HS-5 (cell line): ENCODE results near the gene HOXA6.

Experiments
- DNase-seq: peaks from one replicate; pipeline ENCODE4 v3.0.0-alpha.2; 2012; ENCODE audit warnings: low read depth

Gene HOXA6

DNA sequence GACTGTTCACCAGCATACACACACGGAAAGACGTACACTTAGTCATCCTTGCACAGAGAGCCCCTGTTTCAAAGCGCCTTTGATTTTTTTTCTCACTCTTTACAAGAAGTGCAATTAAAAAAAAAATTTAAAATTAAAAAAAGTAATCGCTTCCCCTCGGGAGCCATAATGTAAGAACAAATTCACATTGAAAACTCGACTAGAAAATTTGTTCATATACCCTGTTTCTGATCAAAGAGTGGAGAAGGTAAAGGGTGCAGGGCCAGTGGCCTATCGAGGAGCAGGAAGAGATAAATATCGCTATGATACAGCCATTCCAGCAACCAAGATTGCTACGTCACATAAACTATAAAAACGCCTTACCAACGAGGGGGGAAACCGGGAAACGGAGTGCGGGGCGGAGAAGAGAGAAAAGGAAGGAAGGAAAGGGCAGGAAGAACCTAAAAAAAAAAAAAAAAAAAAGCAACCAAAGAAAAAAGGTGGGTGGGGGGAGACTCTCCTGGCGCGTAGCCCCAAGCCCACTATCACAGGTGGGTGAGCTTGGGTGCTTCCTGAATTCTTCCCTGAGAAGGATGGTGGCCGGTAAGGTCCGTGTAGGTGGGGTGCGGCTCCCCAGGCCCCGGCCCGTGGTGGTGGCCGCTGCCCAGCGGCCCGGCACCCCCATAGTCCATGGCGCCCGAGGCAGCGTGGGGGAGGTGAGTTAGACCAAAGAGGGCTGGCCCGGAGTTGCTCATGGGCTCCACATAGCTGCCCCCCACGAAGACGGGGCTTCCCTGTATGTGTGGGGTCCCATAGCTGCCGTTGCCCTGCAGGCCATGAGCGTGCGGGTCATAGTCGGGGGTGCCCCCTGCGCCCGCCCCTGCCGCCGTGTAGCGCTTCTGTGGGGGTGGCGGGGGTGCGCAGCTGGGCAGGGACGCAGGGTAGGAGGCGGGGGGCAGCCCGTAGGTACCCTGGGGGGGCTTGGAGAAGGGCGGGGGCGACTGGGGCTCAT lies 39.9 kb downstream of the HOXA6 start:
- DNase-seq, result no peak

DNA sequence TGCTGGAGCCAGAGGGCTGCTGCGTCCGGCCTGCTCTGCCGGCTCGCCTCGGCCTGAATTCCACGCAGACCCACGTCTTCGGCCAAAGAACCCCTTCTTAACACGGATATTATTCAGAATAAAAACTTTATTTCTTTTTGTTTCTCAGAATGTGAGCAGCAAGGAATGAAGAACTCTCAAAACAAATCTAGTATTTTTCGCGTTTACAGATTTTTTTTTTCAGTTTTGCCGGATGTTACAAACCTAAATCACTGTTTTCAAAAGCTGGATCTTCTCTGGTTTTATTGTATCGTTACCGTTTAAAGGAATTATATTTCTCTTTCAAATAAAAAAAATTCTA lies 40.7 kb downstream of the HOXA6 start:
- DNase-seq, result no peak

GRCh38 chr7:27106181-27106900 lies 41.2 kb downstream of the HOXA6 start:
- DNase-seq, result no peak

- no peak for DNase-seq
These were observed 42.1 kb downstream of the HOXA6 start for GRCh38 chr7:27105301-27106031.

GRCh38 chr7:27104341-27105058 lies 43.1 kb downstream of the HOXA6 start:
- no peak for DNase-seq

- no peak for DNase-seq
These were observed 43.9 kb downstream of the HOXA6 start for GRCh38 chr7:27103489-27104226.

GRCh38 chr7:27102581-27103442 lies 44.8 kb downstream of the HOXA6 start, which contains the start of gene HOXA2:
Gene HOXA2, minus strand, starts transcription at chr7:27102683. Its CDS starts 183 bp downstream, at chr7:27102500.
- no peak for DNase-seq

GRCh38 chr7:27101957-27102580 lies 45.5 kb downstream of the HOXA6 start:
- no peak for DNase-seq

GRCh38 chr7:27101171-27101956 lies 46.2 kb downstream of the HOXA6 start:
- DNase-seq, result no peak

DNA sequence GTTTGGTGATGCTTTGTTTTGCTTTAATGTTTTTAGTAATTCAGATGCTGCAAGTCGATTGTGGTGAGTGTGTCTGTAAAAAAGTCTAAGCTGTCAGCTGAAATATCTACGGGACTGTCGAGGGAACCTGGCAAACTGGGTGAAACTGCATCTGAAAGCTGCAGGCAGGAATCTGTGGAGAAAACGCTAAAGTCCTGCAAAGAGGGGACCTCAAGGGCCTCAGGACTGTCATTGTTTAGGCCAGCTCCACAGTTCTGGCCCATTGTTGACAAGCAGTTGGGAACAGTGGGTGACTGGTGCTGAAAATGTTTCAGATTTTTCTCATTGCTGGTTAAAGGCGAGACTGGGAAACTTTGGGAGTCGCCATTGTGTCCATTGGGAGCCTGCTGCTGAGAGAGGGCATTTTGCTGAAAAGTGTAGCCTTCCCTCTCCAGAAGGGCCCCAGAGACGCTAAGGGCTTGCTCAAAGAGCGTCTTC lies 46.8 kb downstream of the HOXA6 start:
- no peak for DNase-seq

DNA sequence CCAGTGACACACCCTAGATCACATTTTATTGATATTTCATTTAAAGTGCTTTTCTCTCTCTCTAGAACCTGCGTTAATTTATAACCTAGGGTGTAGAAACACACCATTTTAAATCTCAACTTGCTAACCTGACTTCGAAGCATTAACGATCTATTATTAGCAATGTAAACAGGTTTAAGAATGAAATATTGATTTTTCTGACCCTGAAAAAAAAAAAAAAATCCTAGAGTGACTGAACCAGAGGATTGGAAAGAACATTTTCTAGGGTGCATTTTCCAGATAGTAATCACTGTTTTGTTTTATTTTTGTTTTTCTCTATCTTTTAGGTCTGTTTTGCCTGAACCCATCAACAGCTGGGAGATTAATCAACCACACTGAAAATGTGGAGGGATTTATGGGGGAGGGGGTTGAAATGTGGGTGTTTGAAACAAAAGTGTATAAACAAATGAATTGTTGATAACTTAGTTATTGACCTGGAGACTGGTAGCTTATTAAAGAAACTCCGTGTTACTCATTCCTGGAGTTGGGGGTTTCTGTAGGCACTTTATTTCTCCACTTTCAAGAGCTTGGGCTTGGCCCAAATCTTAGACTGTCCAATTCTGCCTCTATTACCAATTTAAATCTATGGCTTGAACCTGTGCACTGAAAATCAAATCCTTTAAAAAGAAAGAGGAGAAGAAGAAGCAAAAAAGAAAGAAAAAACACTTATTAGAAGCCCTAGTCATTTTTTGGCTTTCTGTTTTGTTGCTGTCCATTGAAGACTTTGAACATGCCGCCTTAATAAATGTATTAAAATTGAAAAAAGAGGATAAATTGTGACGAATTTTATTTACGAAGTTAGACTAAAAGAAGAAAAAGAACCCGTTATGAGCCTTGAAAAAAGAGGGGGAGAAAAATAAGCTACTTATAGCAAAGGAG lies 47.9 kb downstream of the HOXA6 start:
- no peak for DNase-seq

GRCh38 chr7:27098578-27099451 lies 48.8 kb downstream of the HOXA6 start:
- no peak for DNase-seq

DNA sequence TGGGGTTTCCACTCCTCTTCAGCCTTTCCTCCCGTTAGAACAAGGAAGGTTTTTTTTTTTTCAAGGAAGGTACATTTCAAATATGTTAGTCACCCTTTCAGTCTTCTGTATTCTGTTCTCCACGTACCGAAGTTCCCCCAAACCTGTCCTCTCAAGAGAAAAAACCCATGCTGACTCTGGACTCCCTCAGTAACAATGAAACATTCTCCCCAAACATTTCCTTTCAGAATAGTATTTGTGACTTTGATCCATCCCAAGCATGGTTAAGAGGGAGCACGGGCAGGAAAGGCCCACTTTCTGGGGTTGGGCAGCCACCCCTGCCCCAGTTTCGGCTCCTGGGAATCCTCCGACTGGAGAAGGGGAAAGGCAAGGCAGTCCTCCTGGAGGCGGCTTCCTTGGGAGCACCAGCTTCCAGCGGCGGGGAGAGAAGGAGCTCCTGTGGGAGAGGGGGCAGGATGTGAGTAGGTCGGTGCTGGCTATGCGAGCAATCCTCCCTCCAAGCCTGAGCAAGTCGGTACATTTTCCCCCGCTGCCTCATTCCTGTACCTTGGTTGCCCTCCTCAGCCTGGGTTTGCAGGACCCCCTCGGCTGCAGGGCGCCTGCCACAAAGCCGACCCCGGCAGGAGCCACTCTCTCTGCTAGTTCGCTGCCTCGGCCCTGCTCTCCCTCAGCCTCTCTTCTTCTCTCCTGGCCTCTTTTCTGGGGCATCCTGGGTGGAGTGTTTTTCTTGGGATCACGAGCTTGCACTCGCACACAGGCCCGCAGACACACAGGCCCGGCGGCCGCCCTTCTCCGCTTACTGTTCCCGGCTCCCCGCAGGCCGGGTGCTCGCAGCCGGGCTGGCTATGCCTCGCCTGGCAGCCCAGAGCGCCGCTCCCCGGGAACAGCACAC lies 49.6 kb downstream of the HOXA6 start:
- no peak for DNase-seq

- DNase-seq, result no peak
These were observed 50.6 kb downstream of the HOXA6 start for GRCh38 chr7:27096768-27097514.
